Endothelial cell of umbilical vein (primary cell): ENCODE measurements around the gene SKOR1. TPM values are rescaled to one million over a fixed set of nuclear protein-coding genes. Genes with fewer than 3 reads are reported as not detected.

Experiments used
- BruUV-seq: library from RNA; stranded (reverse); fragments of 400-500 nt; replicated peaks from 2 replicates; lab custom pipeline; 2021; lab: Mats Ljungman, UMichigan
- CTCF ChIA-PET: fragments of 300-600, 350-600 bp; sonication (Branson Sonifier 250); formaldehyde crosslinking; loops from one replicate; lab custom pipeline; 2021; ENCODE audit warnings: antibody characterized with exemption, inconsistent platforms; lab: Charles Lee
- POLR2A ChIA-PET: fragments of 300-600, 350-600 bp; sonication (Branson Sonifier 250); formaldehyde crosslinking; loops from one replicate; lab custom pipeline; 2021; ENCODE audit warnings: antibody characterized with exemption, inconsistent platforms; lab: Charles Lee
- DNase-seq: peaks from one replicate; pipeline ENCODE4 v3.0.0-alpha.2; 2011; ENCODE audit warnings: low read depth, low spot score
- FAIRE-seq: peaks from 2 replicates; lab custom pipeline; 2011; peaks lifted over from hg19 to GRCh38; lab: Jason Lieb, UNC
- H2AFZ ChIP-seq: 2 replicates; pipeline ENCODE4 v1.6.0; 2012; ENCODE audit warnings: low read depth, low read length, control low read depth, inconsistent platforms
- H3K27ac ChIP-seq: 2 replicates; pipeline ENCODE4 v1.5.1; 2011; ENCODE audit warnings: low read depth, mild to moderate bottlenecking, control low read depth, low read length, moderate library complexity; ENCODE audit not compliant: insufficient read depth
- H3K27me3 ChIP-seq, 2 experiments: 2 replicates each; pipeline versions ENCODE4 v1.6.0 to v1.6.1; 2011; ENCODE audit warnings: low read length in 2 of 2, mixed read lengths in 1 of 2; ENCODE audit not compliant: control insufficient read depth in 2 of 2, insufficient read depth in 2 of 2
- H3K36me3 ChIP-seq, 2 experiments: 2 replicates in 1 of 2; 3 replicates in 1 of 2; pipeline ENCODE4 v1.5.1; 2011; ENCODE audit warnings: low read length in 2 of 2, mild to moderate bottlenecking in 1 of 2, moderate library complexity in 1 of 2; ENCODE audit not compliant: control insufficient read depth in 2 of 2, insufficient read depth in 2 of 2; ENCODE audit errors: extremely low read depth in 1 of 2
- H3K4me1 ChIP-seq: 3 replicates; pipeline ENCODE4 v1.5.1; 2011; ENCODE audit warnings: mild to moderate bottlenecking, low read length; ENCODE audit not compliant: control insufficient read depth, insufficient read depth; ENCODE audit errors: extremely low read depth
- H3K4me2 ChIP-seq: 2 replicates; pipeline ENCODE4 v1.6.1; 2011; ENCODE audit warnings: low read length, control low read depth, mixed read lengths; ENCODE audit not compliant: insufficient read depth
- H3K4me3 ChIP-seq, 3 experiments: fragments of 200-600 bp in 1 of 3; sonication (generic), shearing (Covaris generic) in 1 of 3; replicated peaks in 1 of 3; 2 replicates each; pipeline ENCODE4 v1.5.1; 2011 to 2016; ENCODE audit warnings: control low read depth in 3 of 3, low read length in 3 of 3, mild to moderate bottlenecking in 2 of 3, inconsistent platforms in 1 of 3, low read depth in 1 of 3, moderate library complexity in 1 of 3; ENCODE audit not compliant: insufficient read depth in 1 of 3
- H3K79me2 ChIP-seq: 2 replicates; pipeline ENCODE4 v1.6.0; 2012; ENCODE audit warnings: low read length, inconsistent platforms; ENCODE audit not compliant: control insufficient read depth, insufficient read depth
- H3K9ac ChIP-seq: replicated peaks from 2 replicates; pipeline ENCODE3; 2011; ENCODE audit warnings: low read length, control low read depth; ENCODE audit not compliant: insufficient read depth; ENCODE audit errors: extremely low read depth
- H3K9me1 ChIP-seq: replicated peaks from 3 replicates; pipeline ENCODE4 v1.6.0; 2011; ENCODE audit warnings: mild to moderate bottlenecking, low read length; ENCODE audit not compliant: control insufficient read depth, insufficient read depth; ENCODE audit errors: extremely low read depth
- H3K9me3 ChIP-seq: replicated peaks from 2 replicates; pipeline ENCODE4 v1.5.1; 2012; ENCODE audit warnings: low read length, inconsistent platforms; ENCODE audit not compliant: control insufficient read depth, insufficient read depth
- H4K20me1 ChIP-seq: replicated peaks from 2 replicates; pipeline ENCODE3; 2011; ENCODE audit warnings: mild to moderate bottlenecking, low read length; ENCODE audit not compliant: control insufficient read depth, insufficient read depth; ENCODE audit errors: extremely low read depth
- EZH2 ChIP-seq: IDR thresholded peaks from 2 replicates; pipeline ENCODE4 v1.6.1; 2012; ENCODE audit warnings: borderline replicate concordance, low read depth, mild to moderate bottlenecking, moderate library complexity, low read length, inconsistent platforms; ENCODE audit not compliant: severe bottlenecking
- FOS ChIP-seq: IDR thresholded peaks from 2 replicates; pipeline ENCODE4 v1.6.1; 2011; ENCODE audit warnings: mild to moderate bottlenecking, low read length, moderate library complexity, borderline replicate concordance; ENCODE audit not compliant: insufficient read depth
- GATA2 ChIP-seq: IDR thresholded peaks from 2 replicates; pipeline ENCODE4 v1.7.0; 2011; ENCODE audit warnings: low read depth, mild to moderate bottlenecking, moderate library complexity, mixed read lengths, low read length; ENCODE audit not compliant: insufficient read length, insufficient read depth
- JUN ChIP-seq: IDR thresholded peaks from 2 replicates; pipeline ENCODE4 v1.6.1; 2011; ENCODE audit warnings: borderline replicate concordance, low read depth; ENCODE audit not compliant: insufficient read length, insufficient read depth
- MYC ChIP-seq: IDR thresholded peaks from one replicate; pipeline ENCODE4 v1.6.1; 2011; ENCODE audit warnings: mild to moderate bottlenecking, low read depth, low read length
- POLR2A ChIP-seq: IDR thresholded peaks from 2 replicates; pipeline ENCODE4 v1.6.1; 2012; ENCODE audit warnings: low read depth, mild to moderate bottlenecking, control low read depth, low read length
- POLR2AphosphoS5 ChIP-seq: IDR thresholded peaks from 2 replicates; pipeline ENCODE4 v1.6.1; 2012; ENCODE audit warnings: low read depth, mild to moderate bottlenecking, control low read depth, low read length, moderate library complexity; ENCODE audit not compliant: insufficient read depth
- dilution Hi-C: fragments of 300-500 bp; cut with MboI; formaldehyde crosslinking; loops from one replicate; pipeline ENCODE4 v1.15.0; 2019; ENCODE audit warnings: low sequenced_read_pairs; ENCODE audit not compliant: extremely low pct_ligation_motif_present
- intact Hi-C: fragments of 100-400 bp; cut with micrococcal nuclease; formaldehyde crosslinking; loops from one replicate; pipeline ENCODE4 v1.10.0; 2022
- polyA plus RNA-seq, 4 experiments: library from polyadenylated mRNA; depleted of rRNA in 3 of 4; stranded (reverse) in 3 of 4; unstranded in 1 of 4; fragments of >200 nt; gene quantifications; 2 replicates each; pipeline versions ENCODE4 v1.2.1 to v1.2.3, GENCODE V29; 2011 to 2012; ENCODE audit warnings: missing spikeins in 1 of 4
- total RNA-seq: library from RNA; stranded (reverse); gene quantifications from 2 replicates; pipeline ENCODE4 v1.2.3, GENCODE V29; 2021
- TF ChIP-seq, protein P1 (sequence below): IDR thresholded peaks from 2 replicates; pipeline ENCODE4 v1.6.1; 2011; ENCODE audit not compliant: insufficient read depth, insufficient read length
- TF ChIP-seq, protein P2 (sequence below), 2 donors: IDR thresholded peaks; 1 replicate in 1 of 2; 2 replicates in 1 of 2; pipeline ENCODE4 v1.5.1; 2011; ENCODE audit warnings: low read length in 2 of 2, mild to moderate bottlenecking in 2 of 2, moderate library complexity in 2 of 2, control low read depth in 1 of 2, inconsistent platforms in 1 of 2, low read depth in 1 of 2; ENCODE audit not compliant: insufficient read depth in 1 of 2; ENCODE audit errors: extremely low read depth in 1 of 2

SKOR1 gene
- total and polyA plus RNA-seq, 2 donors (not counting 3 experiments of a cell fraction or from before 2014, with no cell fraction given) = 0.06 to 0.15 TPM

DNA sequence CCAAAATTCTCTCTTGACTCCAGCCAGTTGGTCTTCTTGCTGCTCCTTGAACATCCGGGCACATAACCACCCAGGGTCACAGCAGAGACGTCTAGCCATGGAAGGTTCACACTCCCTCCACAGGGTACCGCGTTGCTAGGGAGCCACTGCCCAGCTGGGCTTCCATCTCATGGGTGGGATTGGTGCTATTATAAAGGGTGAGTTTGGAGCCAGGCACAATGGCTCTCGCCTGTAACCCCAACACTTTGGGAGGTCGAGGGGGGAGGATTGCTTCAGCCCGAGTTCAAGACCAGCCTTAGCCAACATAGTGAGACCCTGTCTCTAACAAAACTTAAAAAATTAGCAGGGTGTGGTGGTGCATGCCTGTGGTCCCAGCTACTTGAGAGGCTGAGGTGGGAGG, 17.5 kb upstream of the SKOR1 start:
- H3K36me3 ChIP-seq = no peaks in the 10 kb centered on the region
- no peak overlapping the region for H3K4me2 ChIP-seq
- H3K9ac ChIP-seq = no peak overlapping the region
- ChIA-PET CTCF (interaction anchor here (1.7 kb wide), 1 partner anchor 338 kb away, joined by 3 read pairs; no protein-coding TSS in a partner anchor), POLR2A (no interaction called here)
- no peaks in the 10 kb centered on the region for H3K9me1 ChIP-seq
- intact Hi-C loops (no loop called here), dilution Hi-C loops (no loop called here)
- no peak overlapping the region for H3K4me3 ChIP-seq
- H3K27me3 ChIP-seq = peaks cover 0 to under 1% of the 10 kb centered on the region in 2 experiments
- TF ChIP-seq, protein P1, sequence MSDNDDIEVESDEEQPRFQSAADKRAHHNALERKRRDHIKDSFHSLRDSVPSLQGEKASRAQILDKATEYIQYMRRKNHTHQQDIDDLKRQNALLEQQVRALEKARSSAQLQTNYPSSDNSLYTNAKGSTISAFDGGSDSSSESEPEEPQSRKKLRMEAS = no peak
- no peak overlapping the region for H2AFZ ChIP-seq
- no peaks in the 10 kb centered on the region for H3K79me2 ChIP-seq
- no peak for DNase-seq
- no TSS peak for BruUV-seq
- H3K9me3 ChIP-seq = no peaks in the 10 kb centered on the region
- H4K20me1 ChIP-seq = no peaks in the 10 kb centered on the region
- FAIRE-seq = no peak
- no peaks in the 10 kb centered on the region for H3K4me1 ChIP-seq
- H3K27ac ChIP-seq = no peak overlapping the region

DNA sequence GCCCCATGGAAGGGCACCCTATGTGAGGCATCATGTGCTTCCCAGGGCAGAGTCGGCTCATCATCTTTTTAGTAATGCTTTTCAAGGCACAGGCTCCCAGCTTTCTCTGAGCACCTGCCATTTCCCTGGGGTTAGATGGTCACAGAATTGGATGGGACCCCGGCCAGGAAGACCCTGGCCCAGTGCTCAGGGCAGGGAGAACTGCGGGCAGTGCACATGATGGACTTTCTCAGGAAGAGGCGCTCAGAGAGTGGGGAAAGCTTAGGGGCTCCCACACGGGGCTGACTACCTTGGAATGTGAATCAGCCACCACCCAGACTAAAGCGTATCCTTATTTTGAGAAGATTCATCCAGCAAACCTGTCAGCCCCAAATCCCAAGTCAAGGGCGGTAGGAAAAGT, 16.5 kb upstream of the SKOR1 start:
- no TSS peak for BruUV-seq

More for the DNA sequence above, 16.5 kb upstream of the SKOR1 start:
- H3K27me3 ChIP-seq = peaks cover 0 to 2% of the 10 kb centered on the region in 2 experiments
- POLR2A ChIA-PET = no interaction called here
- no peaks in the 10 kb centered on the region for H3K4me1 ChIP-seq
- H3K4me2 ChIP-seq = no peak overlapping the region
- no peak for TF ChIP-seq POLR2AphosphoS5
- TF ChIP-seq POLR2A = no peak
- TF ChIP-seq, protein P2, sequence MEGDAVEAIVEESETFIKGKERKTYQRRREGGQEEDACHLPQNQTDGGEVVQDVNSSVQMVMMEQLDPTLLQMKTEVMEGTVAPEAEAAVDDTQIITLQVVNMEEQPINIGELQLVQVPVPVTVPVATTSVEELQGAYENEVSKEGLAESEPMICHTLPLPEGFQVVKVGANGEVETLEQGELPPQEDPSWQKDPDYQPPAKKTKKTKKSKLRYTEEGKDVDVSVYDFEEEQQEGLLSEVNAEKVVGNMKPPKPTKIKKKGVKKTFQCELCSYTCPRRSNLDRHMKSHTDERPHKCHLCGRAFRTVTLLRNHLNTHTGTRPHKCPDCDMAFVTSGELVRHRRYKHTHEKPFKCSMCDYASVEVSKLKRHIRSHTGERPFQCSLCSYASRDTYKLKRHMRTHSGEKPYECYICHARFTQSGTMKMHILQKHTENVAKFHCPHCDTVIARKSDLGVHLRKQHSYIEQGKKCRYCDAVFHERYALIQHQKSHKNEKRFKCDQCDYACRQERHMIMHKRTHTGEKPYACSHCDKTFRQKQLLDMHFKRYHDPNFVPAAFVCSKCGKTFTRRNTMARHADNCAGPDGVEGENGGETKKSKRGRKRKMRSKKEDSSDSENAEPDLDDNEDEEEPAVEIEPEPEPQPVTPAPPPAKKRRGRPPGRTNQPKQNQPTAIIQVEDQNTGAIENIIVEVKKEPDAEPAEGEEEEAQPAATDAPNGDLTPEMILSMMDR (IDR thresholded peaks at IDR 0.05; ENCODE audit: extremely low read depth in 1 of 2, insufficient read depth in 1 of 2, low read depth in 1 of 2, low read length in 2 of 2) = no peak
- TF ChIP-seq, protein P1 = no peak
- TF ChIP-seq GATA2 = no peak
- TF ChIP-seq EZH2 = no peak
- no peak for TF ChIP-seq FOS
- TF ChIP-seq MYC = no peak
- no peak for TF ChIP-seq JUN
- no peaks in the 10 kb centered on the region for H3K9me3 ChIP-seq
- no peak overlapping the region for H3K9ac ChIP-seq
- H2AFZ ChIP-seq = no peak overlapping the region
- H3K9me1 ChIP-seq = no peaks in the 10 kb centered on the region
- CTCF ChIA-PET = interaction anchor here (1.7 kb wide), 1 partner anchor 339 kb away, joined by 3 read pairs; no protein-coding TSS in a partner anchor
- dilution Hi-C loops = no loop called here
- H3K36me3 ChIP-seq = no peaks in the 10 kb centered on the region
- no peaks in the 10 kb centered on the region for H3K79me2 ChIP-seq
- H3K27ac ChIP-seq = no peak overlapping the region
- FAIRE-seq = no peak
- no peak overlapping the region for H3K4me3 ChIP-seq
- intact Hi-C loops = no loop called here
- no peaks in the 10 kb centered on the region for H4K20me1 ChIP-seq
- no peak for DNase-seq
